Loucy (cell line): Measurements from ENCODE around the gene FADS1.

Source experiments
- EZH2phosphoT487 ChIP-seq: fragments of 200-600 bp; IDR thresholded peaks from 2 replicates; pipeline ENCODE4 v1.6.1; 2018; ENCODE audit warnings: antibody characterized with exemption, mild to moderate bottlenecking, moderate library complexity, borderline replicate concordance
- TF ChIP-seq, protein P1 (sequence below): fragments of 200-600 bp; sonication (generic); conservative IDR thresholded peaks from 2 replicates; pipeline ENCODE4 v1.5.1; 2014; ENCODE audit warnings: mild to moderate bottlenecking, antibody characterized with exemption, low read length

GRCh38 chr11:61829806-61830205 lies 13.0 kb upstream of the FADS1 start:
- no peak for TF ChIP-seq EZH2phosphoT487
- TF ChIP-seq, protein P1, sequence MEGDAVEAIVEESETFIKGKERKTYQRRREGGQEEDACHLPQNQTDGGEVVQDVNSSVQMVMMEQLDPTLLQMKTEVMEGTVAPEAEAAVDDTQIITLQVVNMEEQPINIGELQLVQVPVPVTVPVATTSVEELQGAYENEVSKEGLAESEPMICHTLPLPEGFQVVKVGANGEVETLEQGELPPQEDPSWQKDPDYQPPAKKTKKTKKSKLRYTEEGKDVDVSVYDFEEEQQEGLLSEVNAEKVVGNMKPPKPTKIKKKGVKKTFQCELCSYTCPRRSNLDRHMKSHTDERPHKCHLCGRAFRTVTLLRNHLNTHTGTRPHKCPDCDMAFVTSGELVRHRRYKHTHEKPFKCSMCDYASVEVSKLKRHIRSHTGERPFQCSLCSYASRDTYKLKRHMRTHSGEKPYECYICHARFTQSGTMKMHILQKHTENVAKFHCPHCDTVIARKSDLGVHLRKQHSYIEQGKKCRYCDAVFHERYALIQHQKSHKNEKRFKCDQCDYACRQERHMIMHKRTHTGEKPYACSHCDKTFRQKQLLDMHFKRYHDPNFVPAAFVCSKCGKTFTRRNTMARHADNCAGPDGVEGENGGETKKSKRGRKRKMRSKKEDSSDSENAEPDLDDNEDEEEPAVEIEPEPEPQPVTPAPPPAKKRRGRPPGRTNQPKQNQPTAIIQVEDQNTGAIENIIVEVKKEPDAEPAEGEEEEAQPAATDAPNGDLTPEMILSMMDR = no peak
